Activated CD8-positive, alpha-beta memory T cell treated with anti-CD3 and anti-CD28 coated beads, Interleukin-2, amount 50 U/mL, for 48 hours (primary cell): ENCODE data around the gene GNAI3.
A peak's percentile ranks its signal among the peaks of the same experiment; 100 is the strongest.

Experiments used
- DNase-seq: peaks from one replicate; pipeline ENCODE4 v3.0.0-alpha.2; 2020

GNAI3 gene

DNA sequence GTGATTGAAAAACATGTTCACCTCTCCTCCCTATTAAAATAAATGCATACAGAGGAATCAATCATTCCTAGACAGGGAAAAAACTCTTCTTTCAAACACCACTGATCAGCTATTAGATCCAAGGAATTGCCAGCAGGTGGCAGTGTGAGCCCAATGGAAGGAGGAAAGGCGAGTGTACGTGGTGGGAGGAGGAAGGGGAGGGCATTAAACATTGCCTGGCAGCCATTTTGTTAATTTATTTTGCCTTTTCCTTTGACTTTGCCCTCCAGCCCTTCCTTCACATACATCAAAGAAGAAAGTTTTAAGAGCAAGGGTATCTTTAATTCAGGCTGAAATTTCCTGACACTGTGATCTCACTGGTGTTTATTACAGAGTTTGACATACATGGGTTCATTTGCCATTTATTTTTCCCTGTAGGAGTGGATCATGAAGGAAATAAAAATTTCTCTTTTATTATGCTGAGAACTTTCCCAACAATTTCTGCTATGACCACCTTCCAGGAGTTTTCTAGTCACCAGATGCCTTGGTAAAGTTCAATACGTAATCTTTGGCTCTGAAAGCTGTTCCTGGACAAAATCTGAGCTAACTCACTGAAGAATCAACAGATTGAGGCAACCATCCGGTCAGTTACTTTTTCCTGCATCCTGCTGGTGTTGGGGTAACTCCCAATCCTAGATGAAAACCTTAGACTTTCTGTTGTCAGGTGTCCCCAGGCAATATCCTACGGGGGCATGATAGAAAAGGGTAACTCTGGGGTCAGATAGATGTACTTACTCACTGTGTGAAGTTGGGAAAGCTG, 1.9 kb upstream of the GNAI3 start:
- peak; percentile 88 for DNase-seq

DNA sequence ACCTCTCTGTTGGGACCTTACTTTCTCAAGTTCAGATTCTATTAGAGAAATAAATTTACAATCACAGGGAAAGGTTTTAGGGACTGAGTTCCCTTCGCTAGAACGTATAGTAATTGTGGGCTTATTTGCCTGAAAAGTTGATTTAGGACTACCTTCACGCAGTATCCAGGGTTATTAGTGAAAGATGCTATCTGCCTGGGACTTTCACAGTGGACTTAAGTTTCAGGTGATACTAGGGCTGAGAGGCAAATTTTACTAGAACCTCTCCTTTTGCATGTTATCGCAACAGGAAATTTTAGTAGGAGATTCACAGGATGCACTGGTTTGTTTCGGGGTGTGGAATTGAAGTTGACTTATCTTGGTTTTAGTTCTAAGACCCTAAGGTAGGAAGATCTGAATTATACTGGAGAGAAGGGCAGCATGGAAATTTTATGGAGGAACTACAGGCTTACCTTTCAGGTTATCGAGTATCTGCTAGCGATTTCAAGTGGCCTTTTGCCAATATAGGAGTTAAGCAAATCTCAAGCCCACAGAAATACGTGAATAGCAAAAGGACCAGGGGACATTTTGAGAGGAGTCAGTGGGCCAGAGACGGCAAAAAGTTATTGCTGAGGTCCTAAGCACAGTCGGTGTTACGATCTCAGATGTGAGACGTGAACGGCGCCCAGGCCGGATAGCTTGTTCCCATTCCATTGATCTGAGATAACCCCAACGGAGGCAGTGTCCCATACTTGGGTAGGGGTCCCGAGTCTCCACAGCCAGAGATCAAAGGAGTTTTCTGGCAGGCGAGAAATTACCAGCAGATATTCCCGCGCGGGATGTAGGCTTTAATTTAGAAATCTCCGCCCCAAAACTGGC, 723 bp upstream of the GNAI3 start:
- peak; percentile 64 for DNase-seq

DNA sequence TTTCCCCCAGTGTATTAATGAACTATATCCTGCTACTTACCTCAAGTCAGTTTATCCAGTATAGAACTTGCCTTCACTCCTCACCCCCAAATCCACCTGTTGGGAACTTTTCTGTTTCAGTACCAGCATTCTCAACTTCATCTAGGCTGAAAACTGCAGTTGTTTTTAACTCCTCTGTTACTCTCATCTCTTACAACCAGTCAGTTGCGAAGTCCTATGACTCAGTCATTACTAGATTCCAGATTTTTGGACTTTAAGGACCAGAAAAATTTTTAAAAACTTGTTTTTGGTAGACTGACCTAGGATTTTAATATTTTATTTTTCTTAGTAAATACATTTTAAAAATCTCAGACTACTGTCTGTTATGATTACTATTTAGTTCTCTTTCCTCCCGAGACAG, 8.1 kb downstream of the GNAI3 start:
- DNase-seq: no peak

DNA sequence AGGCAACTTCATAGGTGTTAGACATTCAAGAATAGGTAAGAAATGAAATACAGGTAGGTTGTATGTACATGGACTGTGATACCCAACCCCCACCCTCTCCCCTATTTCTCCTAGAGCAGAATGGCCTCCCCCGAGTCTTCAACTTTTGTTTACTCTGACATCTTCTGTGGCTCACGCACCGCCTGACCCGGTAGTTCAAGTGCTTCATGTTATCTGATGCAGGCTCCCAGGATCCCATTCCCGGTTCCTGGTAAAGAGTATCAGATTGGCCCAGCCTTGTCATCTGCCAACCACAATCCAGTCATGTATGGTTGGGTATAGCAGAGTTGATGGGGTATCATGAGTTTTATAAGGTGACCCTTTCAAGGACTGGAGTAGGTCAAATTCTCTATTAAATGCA, 9.1 kb downstream of the GNAI3 start:
- DNase-seq: no peak

DNA sequence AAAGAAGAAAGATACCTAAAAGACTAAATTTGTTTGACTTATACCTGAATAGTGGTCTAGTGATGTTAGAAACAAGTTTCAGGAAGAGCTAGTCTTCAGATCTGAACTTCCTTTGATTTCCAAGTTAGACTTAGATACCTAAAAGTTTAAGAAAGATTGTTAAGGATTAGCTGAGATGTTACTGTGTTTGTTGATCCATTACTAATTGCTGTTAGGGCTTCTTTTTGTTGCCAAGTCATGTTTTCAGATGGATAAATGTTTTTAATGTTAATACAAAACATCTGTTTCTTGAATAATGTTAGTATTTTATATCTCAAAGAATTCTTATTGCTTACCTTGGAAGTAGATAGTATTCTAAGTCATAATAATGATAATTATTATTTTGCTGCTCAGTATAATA, 11.6 kb downstream of the GNAI3 start:
- DNase-seq: no peak

DNA sequence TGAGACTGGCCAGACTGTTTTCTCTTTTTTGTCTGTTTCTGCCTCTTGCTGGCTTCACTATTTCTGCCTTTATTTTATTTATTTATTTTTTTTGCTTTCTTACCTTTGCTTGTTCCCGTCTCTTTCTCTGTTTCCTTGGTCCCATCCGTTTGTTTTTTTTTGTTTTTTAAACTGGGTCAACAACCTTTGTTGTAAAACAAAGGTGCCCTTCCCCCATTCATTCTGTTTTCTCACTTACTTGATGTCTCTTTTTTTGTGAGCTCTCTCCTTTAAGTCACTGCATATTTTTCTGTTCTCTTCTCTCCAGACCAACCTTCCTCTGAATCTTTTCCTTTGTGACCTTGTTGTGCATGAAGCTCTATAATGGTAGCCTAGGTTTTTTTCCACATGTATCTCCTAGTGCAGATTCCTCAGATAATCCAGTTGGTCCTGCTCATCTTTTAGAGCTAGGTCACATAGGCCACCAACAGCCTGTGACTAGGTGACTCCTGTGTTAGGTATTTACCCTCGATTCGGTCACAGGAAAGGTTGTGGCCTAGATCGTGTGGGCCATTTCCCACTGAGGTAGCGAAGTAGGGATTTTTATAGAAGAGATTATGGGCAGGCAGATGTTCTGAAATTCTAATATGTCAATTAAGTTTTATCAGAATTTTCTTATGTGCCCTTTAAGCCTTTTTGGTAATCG, 15.9 kb downstream of the GNAI3 start:
- no peak for DNase-seq

DNA sequence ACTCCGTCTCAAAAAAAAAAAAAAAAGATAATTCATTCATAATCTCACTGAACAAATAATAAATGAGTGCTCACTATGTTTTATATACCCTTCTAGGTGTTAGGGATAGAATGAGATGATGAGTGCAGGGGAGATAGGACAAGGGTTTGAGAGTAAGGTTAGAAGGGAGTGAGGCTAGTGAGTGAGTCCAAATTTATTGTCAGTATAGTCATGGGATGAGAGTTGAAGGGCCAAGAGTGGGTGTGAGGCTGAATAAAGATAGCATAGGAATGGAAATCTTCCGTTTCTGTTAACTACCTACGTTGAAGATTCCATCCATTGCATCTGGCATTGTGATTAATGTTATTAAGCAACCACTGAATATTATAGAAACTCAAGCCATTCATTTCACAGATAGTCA, 16.8 kb downstream of the GNAI3 start:
- no peak for DNase-seq

DNA sequence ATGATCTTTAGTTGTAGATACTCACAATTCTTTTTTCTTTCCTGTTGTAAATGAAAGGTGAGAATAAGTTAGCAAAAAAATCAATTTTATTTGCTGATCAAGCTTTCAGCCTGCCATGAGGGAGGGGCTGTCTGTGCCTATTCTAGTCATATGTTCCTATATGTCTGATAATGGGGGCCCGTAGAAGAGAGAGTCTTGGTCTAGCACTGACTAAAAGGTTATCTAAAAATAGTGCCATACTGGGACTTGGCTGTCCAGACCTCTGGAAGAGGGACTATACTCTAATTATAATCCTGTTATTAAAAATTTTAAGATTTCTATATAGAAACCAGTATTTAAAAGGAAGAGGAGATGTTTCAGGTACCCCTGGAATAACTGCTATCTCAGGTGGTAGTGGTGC, 18.6 kb downstream of the GNAI3 start:
- no peak for DNase-seq

DNA sequence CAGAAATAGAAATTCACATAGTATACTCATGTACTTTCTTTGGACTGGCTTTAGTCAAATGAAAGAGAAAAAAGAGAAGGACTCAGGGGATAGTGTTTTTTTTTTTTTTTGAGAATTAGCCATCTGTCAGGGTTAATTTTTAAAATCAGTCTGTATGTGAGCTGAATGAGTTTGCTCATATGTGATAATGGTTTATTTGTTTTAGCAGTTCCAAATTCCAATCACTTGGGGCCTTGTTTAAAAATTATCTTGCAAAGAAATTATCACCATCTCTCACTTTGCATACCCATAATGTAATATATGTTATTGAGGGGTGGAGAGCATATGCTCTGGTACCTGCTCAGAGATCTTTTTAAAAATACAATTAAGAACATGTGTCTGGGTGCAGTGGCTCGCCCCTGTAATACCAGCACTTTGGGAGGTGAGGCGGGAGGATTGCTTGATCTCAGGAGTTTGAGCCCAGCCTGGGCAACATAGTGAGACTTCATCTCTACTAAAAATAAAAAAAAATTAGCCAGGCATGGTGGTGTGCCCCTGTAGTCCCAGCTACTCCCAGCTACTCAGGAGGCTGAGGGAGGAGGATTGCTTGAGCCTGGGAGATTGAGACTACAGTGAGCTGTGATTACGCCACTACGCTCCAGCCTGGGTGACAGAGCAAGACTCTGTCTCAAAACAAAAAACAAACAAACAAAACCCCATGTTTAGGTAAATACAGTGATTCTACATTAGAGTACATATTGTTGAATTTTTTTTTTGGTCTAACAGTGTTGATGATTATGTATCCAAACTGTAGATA, 19.7 kb downstream of the GNAI3 start:
- DNase-seq: no peak

DNA sequence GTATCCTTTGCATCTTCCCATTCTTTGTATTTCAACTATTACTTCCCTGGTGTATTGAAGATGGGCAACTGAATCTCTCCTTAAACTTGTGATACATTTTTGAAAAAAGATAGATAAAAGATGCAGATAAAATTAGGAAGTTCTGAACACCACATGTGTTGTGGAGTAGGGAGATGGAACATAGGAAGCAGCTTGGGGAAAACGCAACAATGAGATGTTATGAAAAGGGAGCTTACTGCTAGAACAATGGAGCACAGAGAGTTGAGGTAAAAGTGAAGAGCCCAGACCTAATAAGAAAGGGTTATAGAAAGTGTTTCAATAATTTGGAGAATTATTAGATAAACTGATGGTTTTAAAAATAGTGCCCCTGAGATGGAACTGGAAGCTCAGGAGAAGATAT, 20.9 kb downstream of the GNAI3 start:
- no peak for DNase-seq

DNA sequence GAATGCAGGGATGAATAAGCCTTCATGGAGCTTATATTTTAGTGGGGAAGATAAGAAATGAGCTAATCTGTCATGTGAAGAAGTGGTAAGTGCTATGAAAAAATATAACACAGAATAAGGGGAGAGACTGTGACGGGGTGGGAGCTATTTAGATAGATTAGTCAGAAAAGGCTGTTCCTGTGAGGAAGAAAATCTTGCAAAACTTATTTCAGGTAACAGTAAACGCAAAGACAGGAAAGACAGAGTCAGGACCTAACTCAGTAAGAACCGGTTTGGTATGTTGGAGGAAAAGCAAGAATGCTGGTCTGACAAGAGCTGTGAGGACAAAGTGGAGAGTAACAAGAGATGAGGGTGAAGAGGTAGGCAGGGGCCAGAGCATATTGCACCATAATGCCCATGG, 22.0 kb downstream of the GNAI3 start:
- DNase-seq: no peak

DNA sequence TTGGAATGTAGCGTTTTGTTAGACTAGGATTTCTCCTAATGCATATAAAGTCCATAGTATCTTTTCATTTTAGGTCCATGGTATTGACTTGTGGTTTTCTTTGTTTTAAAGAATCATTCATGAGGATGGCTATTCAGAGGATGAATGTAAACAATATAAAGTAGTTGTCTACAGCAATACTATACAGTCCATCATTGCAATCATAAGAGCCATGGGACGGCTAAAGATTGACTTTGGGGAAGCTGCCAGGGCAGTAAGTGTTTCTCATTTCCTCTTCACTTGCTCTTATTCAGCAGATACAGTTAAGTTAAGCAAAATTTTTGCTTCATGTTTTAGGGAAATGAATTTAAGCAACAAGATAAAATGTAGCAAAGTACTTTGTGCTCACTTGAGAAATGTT, 25.4 kb downstream of the GNAI3 start:
- no peak for DNase-seq

DNA sequence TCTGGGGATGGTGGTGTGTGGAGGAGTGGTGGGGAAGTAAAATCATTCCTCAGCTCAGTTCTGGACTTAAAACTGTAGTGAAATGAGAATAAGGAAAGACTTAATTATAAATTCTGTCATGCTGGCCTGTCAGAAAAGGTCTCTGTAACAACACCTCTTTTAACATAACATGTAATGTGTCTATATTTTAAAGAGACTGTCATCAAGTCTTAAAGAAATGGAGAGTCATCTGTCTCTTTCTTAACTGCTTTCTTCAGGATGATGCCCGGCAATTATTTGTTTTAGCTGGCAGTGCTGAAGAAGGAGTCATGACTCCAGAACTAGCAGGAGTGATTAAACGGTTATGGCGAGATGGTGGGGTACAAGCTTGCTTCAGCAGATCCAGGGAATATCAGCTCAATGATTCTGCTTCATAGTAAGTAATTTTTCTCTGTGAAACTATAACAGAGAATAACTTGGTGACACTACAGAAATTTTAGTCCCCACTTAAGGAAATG, 30.6 kb downstream of the GNAI3 start:
- no peak for DNase-seq

DNA sequence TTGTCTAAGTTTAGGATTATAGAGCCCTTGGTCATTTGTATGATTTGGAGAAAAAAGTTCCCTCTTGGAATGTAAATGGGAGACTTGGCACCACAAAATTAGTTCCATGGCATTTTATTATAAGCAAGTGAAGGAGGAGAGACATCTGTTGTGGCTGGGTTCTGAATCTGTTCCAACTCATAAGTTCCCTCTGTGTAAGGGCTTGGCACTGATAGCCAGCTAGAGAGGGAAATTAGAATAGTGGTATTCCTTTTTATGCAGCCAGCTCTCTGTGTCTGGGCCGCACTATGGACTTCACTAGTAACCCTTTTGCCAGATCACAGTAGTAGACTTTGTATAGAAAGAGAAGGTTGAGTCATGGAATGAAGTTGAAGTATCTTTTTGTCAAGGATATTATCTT, 31.1 kb downstream of the GNAI3 start:
- no peak for DNase-seq

DNA sequence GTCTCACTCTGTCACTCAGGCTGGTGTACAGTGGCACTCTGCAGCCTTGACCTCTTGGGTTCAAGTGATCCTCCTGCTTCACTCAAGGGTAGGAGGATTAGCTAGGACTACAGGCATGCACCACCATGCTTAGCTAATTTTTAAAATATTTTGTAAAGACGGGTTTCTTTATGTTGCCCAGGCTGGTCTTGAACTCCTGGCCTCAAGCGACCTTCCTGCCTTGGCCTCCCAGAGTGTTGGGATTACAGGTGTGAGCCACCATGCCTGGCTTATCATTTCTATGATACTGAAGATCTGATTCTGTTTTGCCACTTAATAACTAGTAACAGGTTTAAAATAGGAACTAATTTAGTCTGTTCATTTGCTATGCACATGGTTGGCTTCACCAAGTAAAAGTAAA, 33.6 kb downstream of the GNAI3 start:
- no peak for DNase-seq

DNA sequence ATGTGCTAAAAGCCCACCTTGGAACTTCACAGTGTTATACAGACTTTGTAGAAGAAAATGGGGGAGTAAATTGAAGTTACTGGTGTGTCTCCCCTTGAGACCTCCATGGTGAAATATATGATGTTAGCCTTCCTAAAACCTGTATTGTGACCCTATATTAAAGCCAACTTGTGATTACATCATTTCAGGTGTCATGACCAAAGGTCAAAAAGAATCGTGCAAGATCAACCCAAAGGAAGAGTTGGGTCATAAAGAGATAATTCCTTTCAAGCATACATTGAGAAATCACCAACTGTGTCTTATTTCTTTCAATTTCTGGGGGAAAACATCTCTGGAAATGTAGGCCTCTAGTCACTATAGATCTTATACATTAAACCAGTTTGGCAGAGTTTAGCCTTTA, 36.4 kb downstream of the GNAI3 start:
- no peak for DNase-seq

DNA sequence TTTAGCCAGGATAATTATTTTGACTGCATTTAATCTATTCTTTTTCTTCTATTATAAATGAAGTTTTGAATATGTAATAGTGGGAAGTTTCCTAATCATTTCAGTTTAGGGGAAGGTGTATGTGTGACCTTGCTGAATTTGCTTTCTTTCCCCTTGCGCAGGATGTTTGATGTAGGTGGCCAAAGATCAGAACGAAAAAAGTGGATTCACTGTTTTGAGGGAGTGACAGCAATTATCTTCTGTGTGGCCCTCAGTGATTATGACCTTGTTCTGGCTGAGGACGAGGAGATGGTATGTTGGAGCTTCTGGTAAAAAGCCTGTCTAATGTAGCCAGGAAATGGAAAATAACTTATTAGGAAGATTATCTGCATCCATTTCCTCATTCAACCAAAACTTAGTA, 37.6 kb downstream of the GNAI3 start:
- no peak for DNase-seq

DNA sequence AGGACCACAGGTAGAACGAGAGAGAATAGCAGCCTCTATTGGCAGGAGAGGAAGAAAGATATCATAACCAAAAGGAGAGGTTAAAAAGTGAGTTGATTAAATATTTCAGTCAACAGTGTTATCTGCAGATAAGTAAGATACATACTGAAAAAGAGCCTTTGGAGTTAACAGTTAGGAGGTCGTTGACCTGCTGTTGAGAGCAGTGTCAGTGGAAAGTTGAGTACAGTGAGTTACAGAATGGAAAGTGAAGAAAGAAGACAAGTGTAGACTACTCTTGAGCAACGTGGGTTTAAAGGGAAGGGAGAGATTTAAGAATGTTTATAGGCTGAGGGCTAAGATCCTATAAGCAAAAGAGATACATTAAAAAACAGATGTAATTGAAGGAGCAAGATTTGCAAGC, 40.8 kb downstream of the GNAI3 start:
- DNase-seq: no peak

DNA sequence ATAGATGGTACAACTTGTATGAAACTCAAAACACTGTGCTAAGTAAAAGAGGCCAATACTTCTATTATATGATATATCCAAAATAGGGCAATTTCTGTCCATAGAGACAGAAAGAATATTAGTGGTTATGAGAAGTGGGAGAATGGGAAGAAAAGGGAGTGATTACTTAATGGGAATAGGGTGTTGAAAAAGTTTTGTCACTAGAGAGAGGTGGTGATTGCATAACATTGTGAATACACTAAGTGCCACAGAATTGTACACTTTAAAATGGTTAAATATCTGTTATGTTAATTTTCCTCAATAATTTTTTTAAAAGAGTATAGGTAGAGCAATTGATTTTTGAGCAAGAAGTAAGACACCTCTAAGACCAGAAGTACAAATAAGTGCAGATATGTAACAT, 41.3 kb downstream of the GNAI3 start:
- no peak for DNase-seq

DNA sequence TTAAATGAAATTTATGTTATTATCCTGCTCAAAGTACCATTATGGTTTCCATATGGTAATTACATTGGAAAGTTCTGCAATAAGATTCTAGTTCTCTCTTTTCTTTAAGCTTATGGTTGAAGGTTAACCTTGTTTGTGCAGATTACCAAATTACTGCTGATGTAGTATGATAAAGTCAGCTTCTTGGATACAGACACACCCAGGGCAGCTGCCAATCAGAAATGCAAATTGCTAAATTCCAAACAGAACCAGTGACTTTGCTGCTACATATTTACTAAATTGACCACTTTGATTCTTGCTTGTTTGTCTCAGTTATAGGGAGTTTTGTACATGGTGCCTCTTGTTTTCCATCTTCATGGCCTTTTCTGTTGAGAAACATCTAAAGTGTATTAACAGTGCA, 44.5 kb downstream of the GNAI3 start:
- no peak for DNase-seq

DNA sequence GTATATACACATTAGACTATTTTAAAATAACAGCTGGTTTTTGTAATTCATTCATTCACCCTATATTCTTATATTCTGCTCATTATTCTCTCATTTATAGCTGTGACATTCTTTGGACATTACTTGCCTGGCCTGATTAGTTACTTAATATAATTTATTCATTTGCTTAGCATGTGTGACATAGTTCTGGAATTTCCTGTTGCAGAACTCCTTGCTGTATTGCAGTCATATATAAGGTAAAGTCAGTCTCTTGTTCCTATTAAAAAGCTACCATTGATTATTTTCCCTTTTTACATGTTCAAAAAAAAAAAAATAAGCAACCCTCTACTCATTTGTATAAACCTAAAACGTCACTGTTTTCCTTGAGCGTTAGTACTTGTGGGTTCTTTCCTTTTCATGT, 47.1 kb downstream of the GNAI3 start:
- DNase-seq: no peak

DNA sequence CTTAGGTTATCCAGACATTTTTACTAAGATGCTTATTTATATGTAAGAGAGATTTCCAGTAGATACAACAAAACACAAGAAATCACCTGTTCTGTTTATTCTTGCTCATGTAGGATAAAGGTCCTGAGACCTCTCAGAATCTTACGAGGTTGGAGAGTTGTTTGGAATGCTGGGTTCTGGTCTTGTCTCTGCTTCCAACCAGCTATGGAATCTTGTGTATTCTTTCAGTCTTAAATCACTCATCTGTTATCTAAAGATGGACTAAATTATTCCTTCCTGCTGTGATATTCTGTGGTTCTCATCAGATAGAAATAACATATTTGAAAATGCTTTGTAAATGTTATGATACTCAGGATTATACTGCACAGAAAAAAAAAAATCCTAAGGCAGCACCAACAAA, 49.7 kb downstream of the GNAI3 start:
- DNase-seq: no peak

DNA sequence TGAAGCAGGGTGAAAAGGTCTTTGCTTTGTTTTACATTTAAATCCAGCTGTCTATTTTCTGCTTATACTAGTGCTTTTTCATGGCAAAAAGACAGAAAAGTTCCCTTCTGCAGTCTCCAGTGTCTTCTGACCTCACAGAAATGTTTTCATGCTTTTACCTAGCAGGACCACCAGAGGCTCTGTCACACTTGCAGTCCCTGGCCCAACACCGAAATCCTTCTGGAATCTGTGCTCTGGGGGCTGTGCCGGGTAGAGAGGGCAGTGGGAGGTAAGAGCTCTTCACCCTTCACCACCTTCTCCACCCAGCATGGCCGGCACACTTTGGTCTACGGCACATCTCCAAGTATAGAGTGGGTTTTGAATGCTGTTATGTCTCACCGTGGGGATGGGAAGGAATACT, 50.2 kb downstream of the GNAI3 start:
- no peak for DNase-seq
